NOMO-1 (cell line): ENCODE results near the gene PPP1R13B.
"Not testable (repeated sequence)": the region's sequence is repeated elsewhere in the genome, so short reads cannot be mapped to it uniquely, and the experiment has no call there.

ENCODE experiments used
- DNase-seq, 2 experiments: peaks; one replicate each; lab custom pipeline; 2025; ENCODE audit not compliant: unreplicated experiment in 2 of 2; lab: John Stamatoyannopoulos, UW

Gene PPP1R13B

GRCh38 chr14:103861413-103862392, 14.3 kb upstream of the PPP1R13B start:
- DNase-seq = no peak

- DNase-seq = no peak
Measured at GRCh38 chr14:103859416-103860202, 12.2 kb upstream of the PPP1R13B start.

GRCh38 chr14:103858063-103858781, 10.8 kb upstream of the PPP1R13B start:
- no peak for DNase-seq

GRCh38 chr14:103857256-103857655, 9.9 kb upstream of the PPP1R13B start:
- DNase-seq = no peak

GRCh38 chr14:103856607-103857006, 9.2 kb upstream of the PPP1R13B start:
- no peak for DNase-seq

GRCh38 chr14:103856105-103856504, 8.7 kb upstream of the PPP1R13B start:
- DNase-seq = no peak

GRCh38 chr14:103855734-103856095, 8.3 kb upstream of the PPP1R13B start:
- no peak for DNase-seq

GRCh38 chr14:103854822-103855733, 7.7 kb upstream of the PPP1R13B start:
- no peak for DNase-seq

- no peak for DNase-seq
Measured at GRCh38 chr14:103854017-103854808, 6.8 kb upstream of the PPP1R13B start.

- no peak for DNase-seq
Measured at GRCh38 chr14:103849151-103849886, 1.9 kb upstream of the PPP1R13B start.

GRCh38 chr14:103848175-103849077, 1.1 kb upstream of the PPP1R13B start:
- DNase-seq = no peak

GRCh38 chr14:103846543-103847450, 578 bp downstream of the PPP1R13B start:
- peak in 1 of 2 experiments; percentile 28 for DNase-seq

- no peak for DNase-seq
Measured at GRCh38 chr14:103846097-103846496, 1.3 kb downstream of the PPP1R13B start.

GRCh38 chr14:103845327-103845726, 2.0 kb downstream of the PPP1R13B start:
- no peak for DNase-seq

- not testable (repeated sequence) for DNase-seq
Measured at GRCh38 chr14:103841265-103841664, 6.1 kb downstream of the PPP1R13B start.

- DNase-seq = no peak
Measured at GRCh38 chr14:103840014-103840413, 7.4 kb downstream of the PPP1R13B start.
